ENCODE results near the gene MEGF6. TPM values are rescaled to one million over a fixed set of nuclear protein-coding genes. Genes with fewer than 3 reads are reported as not detected.
A peak's percentile ranks its signal among the peaks of the same experiment; 100 is the strongest.

MEGF6 gene
- total RNA-seq, 1 experiment from 2014 or later = 21.3 TPM

GRCh38 chr1:3599816-3600215 is 11.5 kb downstream of the MEGF6 start:
- Histone ChIP-seq H3K4me2 (ENCODE audit: insufficient read depth, insufficient read length, low read length) (no peak overlapping the region), H2AK5ac (ENCODE audit: insufficient read length, low read length) (no peak overlapping the region), H2BK12ac (ENCODE audit: insufficient read length, low read depth, low read length) (no peak overlapping the region), H3K27ac (ENCODE audit: insufficient read length, low read depth, low read length) (no peak overlapping the region), H3K27me3 (ENCODE audit: insufficient read depth, low read length) (no peaks in the 10 kb centered on the region), H2AFZ (ENCODE audit: low read length) (no peak overlapping the region), H2BK20ac (ENCODE audit: low read depth, low read length, poor library complexity, severe bottlenecking) (no peak overlapping the region), H2BK120ac (ENCODE audit: low read depth, low read length, poor library complexity, severe bottlenecking) (no peak overlapping the region), H4K91ac (ENCODE audit: insufficient read length, low read depth, low read length) (no peak overlapping the region), H2BK15ac (ENCODE audit: low read depth, low read length) (no peak overlapping the region), H3K23me2 (ENCODE audit: insufficient read length, low read depth, low read length, poor library complexity, severe bottlenecking) (no peaks in the 10 kb centered on the region), H3K14ac (ENCODE audit: insufficient read depth, low read length) (no peak overlapping the region), H3K79me1 (ENCODE audit: insufficient read depth, low read depth, low read length, poor library complexity, severe bottlenecking) (no peaks in the 10 kb centered on the region), H4K20me1 (ENCODE audit: control insufficient read depth, insufficient read depth, insufficient read length) (no peaks in the 10 kb centered on the region), H3K4me1 (ENCODE audit: insufficient read depth, low read length) (peaks cover 3% of the 10 kb centered on the region; the same call in 1 of the 2 replicates), H2BK5ac (ENCODE audit: insufficient read length, low read length) (no peak overlapping the region), H3K9me3 (ENCODE audit: control insufficient read depth, low read depth, low read length) (no peaks in the 10 kb centered on the region), H3K9ac (ENCODE audit: extremely low read depth, insufficient read length, low read length) (no peak overlapping the region), H3K79me2 (ENCODE audit: insufficient read depth, low read length) (no peaks in the 10 kb centered on the region), H3K56ac (ENCODE audit: insufficient read length, low read depth, low read length) (no peak overlapping the region), H3T11ph (ENCODE audit: low read length) (no peak overlapping the region), H4K8ac (replicated peaks; ENCODE audit: insufficient read length, low read depth, low read length) (no peak overlapping the region), H3K18ac (ENCODE audit: insufficient read length, low read depth, low read length) (no peak overlapping the region), H3K4ac (ENCODE audit: low read depth, low read length) (no peak overlapping the region), H3K23ac (ENCODE audit: insufficient read length, low read depth, low read length) (no peak overlapping the region), H4K5ac (ENCODE audit: insufficient read length, low read depth, low read length) (no peak overlapping the region)
- Mint-ChIP-seq H3K27me3 (ENCODE audit: low read depth) (no peaks in the 10 kb centered on the region), H3K36me3 (ENCODE audit: insufficient read depth in 1 of 3, low read depth in 3 of 3) (no peaks in the 10 kb centered on the region; a peak in 2 of 7 replicates), H3K9me3 (no peaks in the 10 kb centered on the region), H3K4me1 (peaks cover 13 to 18% of the 10 kb centered on the region in 2 experiments), H3K4me3 (no peak overlapping the region), H3K27ac (peak overlapping the region in 2 of 3 experiments; percentile 57 to 62; a peak in 2 of 7 replicates)
- TF ChIP-seq CTCF (conservative IDR thresholded peaks at IDR 0.05) = no peak
- WGBS (ENCODE audit: extremely low coverage, insufficient read length, low lambda C conversion rate) = no CpG with 5 or more reads among the region's 15 CpGs
- no peak for DNase-seq
